Mesendoderm (in vitro differentiated cells): Measurements from ENCODE around the gene SLC18A2.

ENCODE experiments used
- DNase-seq: peaks from one replicate; pipeline ENCODE4 v3.0.0; 2013
- H2AK5ac ChIP-seq: 2 replicates; pipeline ENCODE4 v1.6.1; 2013; ENCODE audit warnings: low read length, inconsistent platforms
- H2BK120ac ChIP-seq: 2 replicates; pipeline ENCODE4 v1.6.1; 2013; ENCODE audit warnings: low read depth, mild to moderate bottlenecking, low read length, moderate library complexity, mixed read lengths
- H2BK15ac ChIP-seq: replicated peaks from 2 replicates; pipeline ENCODE4 v1.6.1; 2013; ENCODE audit warnings: low read depth, mild to moderate bottlenecking, moderate library complexity
- H2BK5ac ChIP-seq: 2 replicates; pipeline ENCODE4 v1.6.1; 2013; ENCODE audit warnings: low read length, inconsistent platforms
- H3K18ac ChIP-seq: 2 replicates; pipeline ENCODE4 v1.6.1; 2013; ENCODE audit warnings: mild to moderate bottlenecking, low read length, mixed read lengths
- H3K23ac ChIP-seq: one replicate; pipeline ENCODE4 v1.6.1; 2013; ENCODE audit warnings: low read length
- H3K27ac ChIP-seq: 2 replicates; pipeline ENCODE4 v1.5.1; 2013; ENCODE audit warnings: low read depth, mild to moderate bottlenecking, inconsistent platforms, low read length, moderate library complexity
- H3K27me3 ChIP-seq: 2 replicates; pipeline ENCODE4 v1.6.1; 2013; ENCODE audit warnings: low read length, control low read depth, mild to moderate bottlenecking, inconsistent platforms; ENCODE audit not compliant: insufficient read depth, poor library complexity
- H3K36me3 ChIP-seq: 2 replicates; pipeline ENCODE4 v1.6.1; 2013; ENCODE audit warnings: low read length, inconsistent platforms; ENCODE audit not compliant: control insufficient read depth, insufficient read depth
- H3K4ac ChIP-seq: one replicate; pipeline ENCODE4 v1.6.1; 2013; ENCODE audit warnings: low read depth, mild to moderate bottlenecking, low read length, moderate library complexity
- H3K4me1 ChIP-seq: 2 replicates; pipeline ENCODE4 v1.6.1; 2013; ENCODE audit warnings: low read depth, low read length, inconsistent platforms; ENCODE audit not compliant: control insufficient read depth
- H3K4me2 ChIP-seq: 2 replicates; pipeline ENCODE4 v1.6.1; 2013; ENCODE audit warnings: low read length
- H3K4me3 ChIP-seq: 2 replicates; pipeline ENCODE4 v1.5.1; 2013; ENCODE audit warnings: mild to moderate bottlenecking, low read length
- H3K56ac ChIP-seq: one replicate; pipeline ENCODE4 v1.6.1; 2013; ENCODE audit warnings: low read length
- H3K79me1 ChIP-seq: 2 replicates; pipeline ENCODE4 v1.6.1; 2013; ENCODE audit warnings: low read length, inconsistent platforms
- H3K79me2 ChIP-seq: 2 replicates; pipeline ENCODE4 v1.6.1; 2013; ENCODE audit warnings: mild to moderate bottlenecking, low read length; ENCODE audit not compliant: control insufficient read depth, insufficient read depth
- H3K9ac ChIP-seq: 2 replicates; pipeline ENCODE4 v1.6.1; 2013; ENCODE audit warnings: low read length, inconsistent platforms
- H4K5ac ChIP-seq: one replicate; pipeline ENCODE4 v1.6.1; 2013; ENCODE audit warnings: low read length
- H4K8ac ChIP-seq: one replicate; pipeline ENCODE4 v1.6.1; 2013; ENCODE audit warnings: low read depth, mild to moderate bottlenecking, control low read depth, low read length, moderate library complexity
- WGBS: extraction: QIAGEN DNeasy Blood & Tissue Kit; methylation state at CpG from one replicate; pipeline ENCODE4 v1.1.7; 2013; ENCODE audit warnings: low lambda C conversion rate, missing lambda C conversion rate; ENCODE audit not compliant: insufficient coverage; ENCODE audit errors: extremely low coverage; 5-methylcytosine and 5-hydroxymethylcytosine counted together

SLC18A2 gene

GRCh38 chr10:117212176-117212575 is 28.7 kb upstream of the SLC18A2 start:
- H3K4ac ChIP-seq, result no peak overlapping the region
- WGBS, result no CpG with 5 or more reads among the region's 1 CpG

GRCh38 chr10:117214401-117214800 is 26.5 kb upstream of the SLC18A2 start:
- Histone ChIP-seq H2AK5ac (no peak overlapping the region), H3K79me1 (no peaks in the 10 kb centered on the region), H3K4ac (no peak overlapping the region), H3K27me3 (no peaks in the 10 kb centered on the region), H3K4me2 (no peak overlapping the region), H3K36me3 (no peaks in the 10 kb centered on the region), H3K4me3 (no peak overlapping the region), H3K23ac (no peak overlapping the region), H3K79me2 (no peaks in the 10 kb centered on the region), H3K4me1 (no peaks in the 10 kb centered on the region), H2BK5ac (no peak overlapping the region), H4K8ac (no peak overlapping the region), H3K9ac (no peak overlapping the region), H3K56ac (no peak overlapping the region), H3K27ac (no peak overlapping the region), H4K5ac (no peak overlapping the region), H2BK15ac (no peak overlapping the region), H3K18ac (no peak overlapping the region), H2BK120ac (no peak overlapping the region)
- WGBS, result no CpG with 5 or more reads among the region's 1 CpG
- no peak for DNase-seq

More at GRCh38 chr10:117212176-117212575, 28.7 kb upstream of the SLC18A2 start:
- DNase-seq, result no peak
- H3K4me2 ChIP-seq, result no peak overlapping the region
- no peaks in the 10 kb centered on the region for H3K79me1 ChIP-seq
- H3K9ac ChIP-seq, result no peak overlapping the region
- no peaks in the 10 kb centered on the region for H3K79me2 ChIP-seq
- no peak overlapping the region for H3K23ac ChIP-seq
- H2AK5ac ChIP-seq, result no peak overlapping the region
- H3K18ac ChIP-seq, result no peak overlapping the region
- H4K5ac ChIP-seq, result no peak overlapping the region
- no peak overlapping the region for H3K56ac ChIP-seq
- H2BK120ac ChIP-seq, result no peak overlapping the region
- H3K4me1 ChIP-seq, result no peaks in the 10 kb centered on the region
- H3K36me3 ChIP-seq, result no peaks in the 10 kb centered on the region
- H3K4me3 ChIP-seq, result no peak overlapping the region
- no peaks in the 10 kb centered on the region for H3K27me3 ChIP-seq
- H2BK5ac ChIP-seq, result no peak overlapping the region
- H4K8ac ChIP-seq, result no peak overlapping the region
- H2BK15ac ChIP-seq, result no peak overlapping the region
- H3K27ac ChIP-seq, result no peak overlapping the region

GRCh38 chr10:117215079-117215478 is 25.8 kb upstream of the SLC18A2 start:
- no peak overlapping the region for H2BK5ac ChIP-seq
- H3K18ac ChIP-seq, result no peak overlapping the region
- H3K4ac ChIP-seq, result no peak overlapping the region
- no peak for DNase-seq
- H3K27ac ChIP-seq, result no peak overlapping the region
- no peaks in the 10 kb centered on the region for H3K79me2 ChIP-seq
- H3K4me1 ChIP-seq, result no peaks in the 10 kb centered on the region
- H3K9ac ChIP-seq, result no peak overlapping the region
- no peak overlapping the region for H3K4me3 ChIP-seq
- H3K4me2 ChIP-seq, result no peak overlapping the region
- no peak overlapping the region for H4K5ac ChIP-seq
- H3K36me3 ChIP-seq, result no peaks in the 10 kb centered on the region
- H2BK15ac ChIP-seq, result no peak overlapping the region
- no CpG with 5 or more reads among the region's 2 CpGs for WGBS
- no peak overlapping the region for H3K56ac ChIP-seq
- H2AK5ac ChIP-seq, result no peak overlapping the region
- no peak overlapping the region for H3K23ac ChIP-seq
- H3K27me3 ChIP-seq, result no peaks in the 10 kb centered on the region
- no peak overlapping the region for H2BK120ac ChIP-seq
- H4K8ac ChIP-seq, result no peak overlapping the region
- no peaks in the 10 kb centered on the region for H3K79me1 ChIP-seq

- Histone ChIP-seq H3K79me2 (no peaks in the 10 kb centered on the region), H3K36me3 (no peaks in the 10 kb centered on the region), H2BK120ac (no peak overlapping the region), H2BK5ac (no peak overlapping the region), H4K5ac (no peak overlapping the region), H3K27ac (no peak overlapping the region), H3K4me1 (no peaks in the 10 kb centered on the region), H4K8ac (no peak overlapping the region), H3K9ac (no peak overlapping the region), H3K23ac (no peak overlapping the region), H3K18ac (no peak overlapping the region), H2BK15ac (no peak overlapping the region), H3K79me1 (no peaks in the 10 kb centered on the region), H3K4ac (no peak overlapping the region), H3K56ac (no peak overlapping the region), H3K4me3 (no peak overlapping the region), H2AK5ac (no peak overlapping the region), H3K27me3 (no peaks in the 10 kb centered on the region), H3K4me2 (no peak overlapping the region)
- no CpG with 5 or more reads among the region's 15 CpGs for WGBS
- DNase-seq, result no peak
Measured at GRCh38 chr10:117216028-117216427, 24.9 kb upstream of the SLC18A2 start.

- H2AK5ac ChIP-seq, result no peak overlapping the region
- H3K23ac ChIP-seq, result no peak overlapping the region
- DNase-seq, result peak; percentile 80
- no peak overlapping the region for H3K18ac ChIP-seq
- WGBS, result no CpG with 5 or more reads among the region's 52 CpGs
- H3K4me3 ChIP-seq, result peak overlapping the region; percentile 25
- H3K4me1 ChIP-seq, result no peaks in the 10 kb centered on the region
- no peak overlapping the region for H2BK5ac ChIP-seq
- peak overlapping the region; percentile 83 for H3K56ac ChIP-seq
- no peak overlapping the region for H2BK120ac ChIP-seq
- H3K79me1 ChIP-seq, result no peaks in the 10 kb centered on the region
- no peak overlapping the region for H4K8ac ChIP-seq
- H3K79me2 ChIP-seq, result no peaks in the 10 kb centered on the region
- H4K5ac ChIP-seq, result no peak overlapping the region
- H3K36me3 ChIP-seq, result no peaks in the 10 kb centered on the region
- no peaks in the 10 kb centered on the region for H3K27me3 ChIP-seq
- peak overlapping the region; percentile 53 for H3K4me2 ChIP-seq
- H2BK15ac ChIP-seq, result no peak overlapping the region
- H3K4ac ChIP-seq, result no peak overlapping the region
- peak overlapping the region; percentile 47 for H3K9ac ChIP-seq
- H3K27ac ChIP-seq, result no peak overlapping the region
Measured at GRCh38 chr10:117216611-117217195, 24.2 kb upstream of the SLC18A2 start.

DNA sequence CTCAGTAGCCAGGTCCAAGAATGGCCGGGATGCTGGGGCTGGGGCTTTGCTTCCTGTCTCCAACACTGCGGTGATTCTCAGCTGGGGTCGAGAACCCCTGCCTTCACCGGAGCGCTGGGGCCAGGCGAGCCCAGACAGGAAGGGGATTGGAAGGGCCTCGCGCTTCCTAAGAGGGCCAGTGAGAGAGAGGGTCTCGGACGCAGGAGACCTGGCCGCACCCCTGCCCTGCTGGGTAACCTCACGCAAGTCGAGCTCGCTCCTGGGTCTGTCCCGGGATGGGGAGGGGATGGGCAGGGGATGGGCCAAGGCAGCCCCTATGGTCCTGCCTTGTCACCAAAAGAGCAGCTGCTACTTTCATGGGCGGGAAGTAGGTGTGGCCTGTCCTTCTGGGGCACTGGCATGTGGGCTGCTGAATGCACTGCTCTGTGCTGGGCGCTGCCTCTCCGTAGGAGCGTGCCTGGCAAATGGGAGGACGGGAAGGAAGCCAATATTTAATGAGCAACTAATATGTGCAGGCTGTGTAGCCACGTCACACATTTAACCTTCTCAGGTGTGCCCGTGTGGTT is 23.6 kb upstream of the SLC18A2 start:
- Histone ChIP-seq H3K4me2 (peak overlapping the region; percentile 53), H4K5ac (no peak overlapping the region), H3K27ac (no peak overlapping the region), H3K56ac (peak overlapping the region; percentile 83), H2BK15ac (no peak overlapping the region), H2BK120ac (no peak overlapping the region), H3K23ac (no peak overlapping the region), H3K79me1 (no peaks in the 10 kb centered on the region), H3K9ac (peak overlapping the region; percentile 47), H3K18ac (no peak overlapping the region), H3K79me2 (no peaks in the 10 kb centered on the region), H3K4me3 (no peak overlapping the region), H4K8ac (no peak overlapping the region), H3K27me3 (no peaks in the 10 kb centered on the region), H2BK5ac (no peak overlapping the region), H3K36me3 (no peaks in the 10 kb centered on the region), H3K4me1 (no peaks in the 10 kb centered on the region), H2AK5ac (no peak overlapping the region), H3K4ac (no peak overlapping the region)
- DNase-seq, result peak; percentile 77
- no CpG with 5 or more reads among the region's 22 CpGs for WGBS
